ENCODE data around the gene PHEX.

PHEX gene

DNA sequence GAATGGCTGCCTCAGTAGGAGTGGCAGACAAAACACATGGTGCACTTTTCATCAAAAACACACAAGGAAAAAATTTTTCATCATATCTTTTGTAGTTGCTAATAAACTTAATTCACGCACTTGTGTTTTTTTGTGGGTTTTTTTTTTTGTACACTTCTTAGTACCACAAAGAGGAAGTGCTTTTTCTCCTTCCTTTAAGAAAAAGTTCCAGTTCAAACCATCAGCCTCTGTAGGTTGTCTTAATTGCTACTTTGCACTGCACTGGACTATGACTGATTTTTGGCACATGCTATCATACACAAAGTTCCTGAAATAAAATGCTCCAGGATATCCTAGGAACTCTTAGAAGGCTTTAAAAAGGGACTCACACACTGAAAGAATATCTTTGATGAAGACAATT lies at the start of gene PHEX:
TSS of gene PHEX (plus strand) at position 242 of the 400 bp plus-strand sequence. CDS start 681 bp downstream, outside the sequence.
- no peak for DNase-seq (ENCODE audit: low spot score)

DNA sequence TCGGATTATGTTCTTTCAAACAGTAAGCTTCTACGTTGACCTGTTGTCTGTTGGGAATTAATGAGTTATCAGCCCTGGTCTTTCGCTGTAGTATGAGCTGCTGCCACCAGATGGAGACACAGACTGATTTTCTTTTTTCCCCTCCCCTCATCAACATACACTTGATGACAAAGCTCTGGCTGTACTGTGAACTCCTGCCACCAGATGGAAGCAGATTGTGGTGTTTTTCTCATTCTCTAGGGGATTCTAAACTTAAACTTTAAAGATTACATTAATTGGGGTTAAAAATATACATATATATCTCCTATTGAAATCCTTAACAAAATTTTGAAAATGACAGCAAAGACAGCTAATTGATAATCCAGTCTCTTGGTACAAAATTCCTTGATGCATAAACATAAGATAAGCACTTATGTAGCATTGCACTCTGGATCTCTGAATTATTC lies 46.8 kb upstream of the PHEX start:
- DNase-seq (ENCODE audit: low spot score): peak; percentile 79

DNA sequence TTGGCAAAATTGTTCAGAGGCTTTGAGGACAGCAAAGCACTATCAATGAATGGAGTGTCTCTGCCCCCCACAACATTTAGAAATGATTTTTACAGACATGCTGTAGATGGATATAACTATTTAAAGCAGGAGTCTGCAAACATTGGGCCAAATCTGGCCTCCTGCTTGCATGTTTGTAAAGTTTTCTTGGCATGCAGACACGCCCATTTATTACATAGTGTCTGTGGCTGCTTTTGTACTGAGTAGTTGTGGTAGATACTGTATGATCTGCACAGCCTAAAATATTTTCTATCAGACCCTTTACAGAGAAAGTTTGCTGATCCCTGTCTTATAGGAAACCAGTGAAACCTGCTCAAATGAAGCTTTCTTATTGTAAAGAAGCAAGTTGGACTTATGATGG lies 45.5 kb upstream of the PHEX start:
- DNase-seq (ENCODE audit: low spot score): no peak

- no peak for DNase-seq (ENCODE audit: low spot score)
Observed at GRCh38 chrX:21989384-21989783, 42.7 kb upstream of the PHEX start.

- DNase-seq (ENCODE audit: low spot score): no peak
Observed at GRCh38 chrX:21990832-21991231, 41.3 kb upstream of the PHEX start.

- no peak for DNase-seq (ENCODE audit: low spot score)
Observed at GRCh38 chrX:21991504-21991903, 40.6 kb upstream of the PHEX start.

DNA sequence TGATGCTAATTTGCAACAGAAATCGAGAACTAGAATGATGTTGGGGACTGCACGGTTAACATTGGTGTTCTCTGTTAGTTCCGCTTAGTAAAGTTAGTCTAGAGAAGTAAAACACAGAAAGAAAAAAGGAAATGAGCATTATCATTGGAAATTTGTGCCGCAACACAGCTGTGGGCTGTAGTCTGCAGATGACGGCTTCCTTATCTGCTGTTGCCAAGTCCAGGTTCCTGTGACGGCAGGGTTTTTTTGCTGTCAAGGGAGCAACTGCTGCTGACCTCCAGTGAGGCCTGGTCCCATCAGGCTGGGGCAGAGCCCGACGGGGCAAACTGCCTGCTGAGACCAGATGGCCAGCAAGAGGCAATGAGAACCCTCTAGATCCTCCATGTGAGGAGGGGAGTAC lies 38.9 kb upstream of the PHEX start:
- DNase-seq (ENCODE audit: low spot score): no peak

DNA sequence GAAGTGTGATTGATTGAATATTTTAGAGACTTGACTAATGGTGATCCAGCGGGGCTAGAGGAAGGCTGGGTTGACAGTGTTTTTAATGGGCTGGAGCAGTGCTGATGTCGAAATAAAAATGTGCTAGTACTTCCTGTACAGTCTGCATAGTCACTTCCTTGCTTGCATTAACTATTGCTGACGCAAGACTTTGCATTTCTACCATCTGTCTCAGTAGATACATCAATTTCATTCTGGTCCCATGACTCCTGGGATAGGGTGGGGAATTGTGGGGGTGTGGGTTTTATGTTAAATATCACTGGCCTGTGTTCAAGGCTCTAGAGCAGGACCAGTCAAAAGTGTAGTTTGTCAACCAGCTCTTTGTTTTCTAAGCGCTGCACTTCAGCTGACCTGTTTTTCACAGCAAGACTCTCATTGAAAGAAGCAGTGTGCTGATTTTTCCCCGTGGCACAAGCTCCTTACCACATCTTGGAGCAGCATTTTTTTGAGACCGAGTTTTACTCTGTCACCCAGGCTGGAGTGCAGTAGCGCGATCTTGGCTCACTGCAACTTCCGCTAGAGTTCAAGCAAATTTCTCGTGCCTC lies 35.2 kb upstream of the PHEX start:
- no peak for DNase-seq (ENCODE audit: low spot score)

DNA sequence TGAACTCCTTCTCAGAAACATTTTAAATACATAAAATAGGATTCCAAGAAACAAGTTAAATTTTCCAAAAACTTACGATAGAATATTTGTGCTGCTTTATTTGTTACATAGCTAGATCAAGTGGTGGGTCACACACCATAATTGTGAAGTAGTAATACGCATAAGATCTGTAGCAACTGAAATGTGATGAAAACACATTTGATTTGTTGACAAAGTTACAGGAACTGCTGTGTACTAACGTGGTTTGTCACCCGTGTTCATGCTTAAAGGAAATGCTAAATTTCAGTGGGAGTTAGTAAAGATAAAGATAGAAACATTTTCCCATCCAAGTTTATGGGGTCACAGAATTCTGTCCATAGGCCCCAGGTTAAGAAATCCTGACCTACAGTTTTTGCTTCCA lies 34.1 kb upstream of the PHEX start:
- DNase-seq (ENCODE audit: low spot score): no peak

- no peak for DNase-seq (ENCODE audit: low spot score)
Observed at GRCh38 chrX:22004866-22005265, 27.3 kb upstream of the PHEX start.

DNA sequence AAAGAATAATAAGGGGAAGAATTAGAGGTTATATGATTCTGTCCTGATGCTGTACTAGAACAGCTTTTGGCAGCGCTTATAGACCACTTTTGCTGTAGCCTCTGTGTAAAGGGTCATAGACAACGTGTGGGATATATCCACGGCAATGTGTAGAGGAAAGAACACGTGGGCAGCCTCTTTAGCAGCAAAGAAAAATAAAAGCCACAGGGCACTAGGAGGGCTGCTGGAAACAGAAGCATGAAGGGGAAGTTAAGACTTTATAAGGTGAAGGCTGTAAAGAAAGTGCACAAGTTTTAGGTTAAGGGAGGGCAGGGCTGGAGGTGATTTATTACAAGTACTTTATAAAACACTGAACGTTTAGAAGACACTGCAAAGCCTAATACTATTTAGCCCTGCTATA lies 20.1 kb upstream of the PHEX start:
- DNase-seq (ENCODE audit: low spot score): no peak

- no peak for DNase-seq (ENCODE audit: low spot score)
Observed at GRCh38 chrX:22012931-22013330, 19.2 kb upstream of the PHEX start.

- DNase-seq (ENCODE audit: low spot score): no peak
Observed at GRCh38 chrX:22015139-22015750, 16.9 kb upstream of the PHEX start.

GRCh38 chrX:22021751-22022324 lies 10.3 kb upstream of the PHEX start:
- no peak for DNase-seq (ENCODE audit: low spot score)

DNA sequence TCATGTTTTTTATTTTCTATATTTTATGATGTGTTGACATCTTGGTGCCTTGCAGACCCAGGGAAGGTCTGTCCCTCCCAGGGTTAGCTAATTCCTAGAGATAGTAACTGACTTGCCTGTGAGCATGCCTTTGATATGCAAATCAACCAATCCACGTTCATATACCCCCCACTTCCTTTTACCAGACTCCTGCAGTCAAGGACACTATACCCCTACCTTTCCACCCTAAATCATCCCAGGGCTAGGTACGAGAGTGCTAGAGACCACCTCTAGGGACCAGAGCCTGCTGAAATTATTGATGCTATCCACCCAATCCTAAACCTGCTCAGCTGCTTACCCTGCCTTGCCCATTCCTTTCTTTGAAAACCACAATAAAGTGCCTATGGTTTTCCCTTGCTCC lies 7.5 kb upstream of the PHEX start:
- DNase-seq (ENCODE audit: low spot score): no peak

DNA sequence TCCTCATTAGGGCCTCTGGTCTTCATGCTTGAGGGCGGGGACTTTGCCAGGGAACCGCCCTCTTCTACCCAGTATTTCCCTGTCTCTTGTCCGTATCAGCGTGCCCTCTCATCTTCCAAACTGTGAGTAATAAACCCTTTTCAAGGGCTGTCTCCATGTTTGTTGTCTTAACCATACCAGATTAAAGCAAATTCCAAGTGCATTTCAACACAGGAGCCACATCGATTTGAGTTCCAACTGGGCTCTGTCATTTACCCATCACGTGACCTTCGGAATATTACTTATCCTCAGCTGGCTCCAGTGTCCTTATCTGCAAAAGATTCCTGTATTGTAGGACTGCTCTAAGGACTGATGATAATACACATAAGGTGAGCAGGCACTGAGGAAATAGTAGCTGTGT lies 6.4 kb upstream of the PHEX start:
- no peak for DNase-seq (ENCODE audit: low spot score)

DNA sequence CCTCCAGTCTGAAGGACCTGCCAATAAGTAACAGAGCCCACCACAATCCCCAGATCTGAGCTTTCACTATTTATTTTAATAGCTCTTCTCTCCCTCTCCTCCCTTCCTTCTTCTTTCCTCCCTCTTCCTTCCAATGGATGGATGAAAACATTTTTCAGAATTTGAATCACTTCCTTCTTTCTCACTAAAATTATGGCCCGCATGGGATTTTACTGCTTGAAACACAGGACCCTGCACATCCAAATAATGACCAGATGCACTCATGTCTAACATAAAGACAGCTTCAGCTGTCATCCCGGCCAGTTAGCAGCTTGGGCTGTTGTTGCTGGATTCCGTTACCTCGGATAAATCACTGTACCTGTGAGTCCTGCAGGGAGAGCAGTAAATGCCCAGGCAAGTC lies 5.4 kb upstream of the PHEX start:
- no peak for DNase-seq (ENCODE audit: low spot score)

DNA sequence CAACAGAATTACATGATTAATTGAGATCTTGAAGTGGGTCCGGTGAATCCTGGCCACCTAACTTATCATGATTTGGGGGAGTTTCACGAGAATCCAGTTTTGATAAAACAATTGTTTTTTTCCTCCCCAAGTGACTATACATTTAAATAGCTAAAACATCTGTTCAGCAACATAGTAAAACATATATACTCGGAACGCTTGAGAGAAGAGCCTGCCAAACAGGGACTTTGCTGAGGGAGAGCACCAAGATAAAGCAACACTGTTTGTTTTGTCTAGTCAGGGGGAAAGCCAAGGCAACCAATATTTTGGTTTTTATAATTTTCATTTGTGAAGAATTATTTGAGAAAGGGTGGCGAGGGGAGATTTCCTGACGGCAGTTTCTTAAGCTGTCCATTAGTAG lies 381 bp downstream of the PHEX start:
- DNase-seq (ENCODE audit: low spot score): no peak

DNA sequence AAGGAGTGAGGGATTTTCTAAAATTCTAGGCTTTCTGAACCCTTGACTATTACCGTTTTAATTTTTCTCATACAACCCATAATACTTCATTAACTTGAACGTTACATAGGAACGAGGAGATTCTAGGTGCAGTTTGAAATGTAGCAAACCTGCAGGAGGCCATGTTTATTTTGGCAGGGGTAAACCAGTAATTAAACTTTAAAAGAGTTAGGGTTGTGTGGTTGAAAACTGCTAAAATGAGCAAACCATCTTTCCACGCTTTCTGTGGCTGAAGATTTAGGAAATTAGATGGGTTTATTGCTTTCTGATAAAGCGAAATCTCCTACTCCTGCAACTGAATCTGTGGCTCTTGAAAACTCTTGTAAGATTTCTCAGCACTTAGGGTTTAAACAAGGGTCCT lies 1.7 kb downstream of the PHEX start:
- no peak for DNase-seq (ENCODE audit: low spot score)

GRCh38 chrX:22035236-22035635 lies 3.1 kb downstream of the PHEX start:
- no peak for DNase-seq (ENCODE audit: low spot score)

GRCh38 chrX:22037225-22037624 lies 5.1 kb downstream of the PHEX start:
- DNase-seq (ENCODE audit: low spot score): no peak

GRCh38 chrX:22037911-22038537 lies 5.9 kb downstream of the PHEX start:
- DNase-seq (ENCODE audit: low spot score): no peak

DNA sequence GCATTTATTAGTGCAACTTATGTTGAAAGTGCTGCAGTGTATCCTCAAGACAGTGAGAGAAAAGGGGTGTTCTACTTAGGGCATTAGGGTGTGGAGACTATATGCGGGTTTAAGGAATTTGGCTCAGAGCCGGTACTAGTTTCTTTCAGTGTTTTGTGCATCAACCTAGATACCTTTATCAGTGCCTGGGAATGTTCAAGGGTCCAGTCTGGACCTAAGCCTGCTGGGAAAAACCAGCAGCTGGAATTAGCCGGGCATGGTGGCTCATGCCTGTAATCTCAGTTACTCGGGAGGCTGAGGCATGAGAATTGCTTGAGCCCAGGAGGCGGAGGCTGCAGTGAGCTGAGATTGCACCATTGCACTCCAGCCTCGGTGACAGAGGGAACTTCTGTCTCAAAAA lies 7.4 kb downstream of the PHEX start:
- DNase-seq (ENCODE audit: low spot score): no peak
